SU-DHL-6 (cell line): Measurements from ENCODE around the gene THSD7A.

Source experiments
- EZH2phosphoT487 ChIP-seq: fragments of 200-600 bp; sonication (generic), shearing (Covaris generic); conservative IDR thresholded peaks from 2 replicates; pipeline ENCODE4 v1.6.1; 2018; ENCODE audit warnings: mild to moderate bottlenecking, antibody characterized with exemption, low read length, moderate library complexity, mixed read lengths
- TF ChIP-seq, protein P1 (sequence below): fragments of 200-600 bp; sonication (generic); IDR thresholded peaks from one replicate; pipeline ENCODE4 v1.5.1; 2017; ENCODE audit warnings: antibody characterized with exemption, mild to moderate bottlenecking, low read length, moderate library complexity; ENCODE audit not compliant: insufficient read depth, poor library complexity, severe bottlenecking

DNA sequence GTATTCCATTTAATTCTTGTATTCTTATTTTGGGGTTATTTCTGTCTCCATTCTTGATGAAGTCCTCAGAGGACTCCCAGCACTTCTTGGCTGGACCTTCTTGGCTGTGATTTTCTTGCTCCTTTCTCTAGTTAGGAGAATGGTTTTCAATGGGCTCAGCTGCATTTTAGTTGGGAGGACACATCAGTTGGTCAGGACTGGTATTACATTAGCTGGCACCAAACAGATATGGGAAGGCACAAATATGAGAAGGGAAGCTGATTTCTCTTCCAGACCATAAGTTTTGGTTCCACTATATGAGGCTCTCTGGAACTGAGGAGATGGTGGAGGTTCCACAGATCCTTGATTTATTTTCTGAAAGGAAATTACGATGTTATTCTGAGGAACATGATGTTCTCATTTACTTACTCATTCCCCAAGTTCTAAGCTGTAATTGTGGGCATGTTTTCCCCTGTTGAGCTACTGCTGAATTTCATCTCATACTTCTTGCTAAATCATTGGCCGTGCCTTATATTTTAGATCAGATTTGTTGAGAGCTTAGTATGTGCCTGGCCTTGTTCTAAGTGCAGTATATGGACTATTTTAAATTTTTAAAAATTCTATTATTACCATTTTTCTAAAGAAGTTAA lies 261.0 kb downstream of the THSD7A start:
- TF ChIP-seq, protein P1, sequence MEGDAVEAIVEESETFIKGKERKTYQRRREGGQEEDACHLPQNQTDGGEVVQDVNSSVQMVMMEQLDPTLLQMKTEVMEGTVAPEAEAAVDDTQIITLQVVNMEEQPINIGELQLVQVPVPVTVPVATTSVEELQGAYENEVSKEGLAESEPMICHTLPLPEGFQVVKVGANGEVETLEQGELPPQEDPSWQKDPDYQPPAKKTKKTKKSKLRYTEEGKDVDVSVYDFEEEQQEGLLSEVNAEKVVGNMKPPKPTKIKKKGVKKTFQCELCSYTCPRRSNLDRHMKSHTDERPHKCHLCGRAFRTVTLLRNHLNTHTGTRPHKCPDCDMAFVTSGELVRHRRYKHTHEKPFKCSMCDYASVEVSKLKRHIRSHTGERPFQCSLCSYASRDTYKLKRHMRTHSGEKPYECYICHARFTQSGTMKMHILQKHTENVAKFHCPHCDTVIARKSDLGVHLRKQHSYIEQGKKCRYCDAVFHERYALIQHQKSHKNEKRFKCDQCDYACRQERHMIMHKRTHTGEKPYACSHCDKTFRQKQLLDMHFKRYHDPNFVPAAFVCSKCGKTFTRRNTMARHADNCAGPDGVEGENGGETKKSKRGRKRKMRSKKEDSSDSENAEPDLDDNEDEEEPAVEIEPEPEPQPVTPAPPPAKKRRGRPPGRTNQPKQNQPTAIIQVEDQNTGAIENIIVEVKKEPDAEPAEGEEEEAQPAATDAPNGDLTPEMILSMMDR, result no peak
- TF ChIP-seq EZH2phosphoT487, result no peak
